Measurements from ENCODE around the gene RBP3. TPM values are rescaled to one million over a fixed set of nuclear protein-coding genes. Genes with fewer than 3 reads are reported as not detected.

RBP3 gene
- total RNA-seq, 4 donors from 2014 or later, result not detected

DNA sequence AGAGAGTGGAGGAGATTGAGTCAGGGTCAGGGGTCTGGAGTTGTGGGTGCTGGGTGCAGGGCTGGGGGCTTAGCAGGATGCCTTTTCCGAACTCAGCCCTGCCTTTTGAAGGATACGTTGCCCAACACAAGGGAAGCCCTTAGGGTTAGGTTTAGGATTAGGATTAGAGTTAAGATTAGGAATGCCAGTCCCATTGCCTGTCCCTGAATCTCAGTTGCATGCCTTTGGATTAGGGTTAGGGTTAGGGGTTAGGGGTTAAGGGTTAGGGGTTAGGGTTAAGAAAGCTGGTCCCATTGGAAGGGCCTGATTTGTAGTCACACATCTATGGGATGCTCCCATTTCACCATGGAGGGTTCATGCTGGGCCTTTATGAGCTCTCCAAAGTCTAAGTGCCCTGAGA is 56.8 kb downstream of the RBP3 start:
- Histone ChIP-seq H3K27me3 (no peaks in the 10 kb centered on the region), H3K4me3 (no peak overlapping the region), H3K27ac (no peak overlapping the region), H3K36me3 (no peaks in the 10 kb centered on the region), H3K9me3 (no peaks in the 10 kb centered on the region), H3K4me1 (no peaks in the 10 kb centered on the region)
- intact Hi-C loops (cut with DNase I; ENCODE audit: low total_unique reads), result no loop called here
- DNase-seq, result no peak
- TF ChIP-seq POLR2A (IDR thresholded peaks at IDR 0.05), result no peak
- TF ChIP-seq, protein P1, sequence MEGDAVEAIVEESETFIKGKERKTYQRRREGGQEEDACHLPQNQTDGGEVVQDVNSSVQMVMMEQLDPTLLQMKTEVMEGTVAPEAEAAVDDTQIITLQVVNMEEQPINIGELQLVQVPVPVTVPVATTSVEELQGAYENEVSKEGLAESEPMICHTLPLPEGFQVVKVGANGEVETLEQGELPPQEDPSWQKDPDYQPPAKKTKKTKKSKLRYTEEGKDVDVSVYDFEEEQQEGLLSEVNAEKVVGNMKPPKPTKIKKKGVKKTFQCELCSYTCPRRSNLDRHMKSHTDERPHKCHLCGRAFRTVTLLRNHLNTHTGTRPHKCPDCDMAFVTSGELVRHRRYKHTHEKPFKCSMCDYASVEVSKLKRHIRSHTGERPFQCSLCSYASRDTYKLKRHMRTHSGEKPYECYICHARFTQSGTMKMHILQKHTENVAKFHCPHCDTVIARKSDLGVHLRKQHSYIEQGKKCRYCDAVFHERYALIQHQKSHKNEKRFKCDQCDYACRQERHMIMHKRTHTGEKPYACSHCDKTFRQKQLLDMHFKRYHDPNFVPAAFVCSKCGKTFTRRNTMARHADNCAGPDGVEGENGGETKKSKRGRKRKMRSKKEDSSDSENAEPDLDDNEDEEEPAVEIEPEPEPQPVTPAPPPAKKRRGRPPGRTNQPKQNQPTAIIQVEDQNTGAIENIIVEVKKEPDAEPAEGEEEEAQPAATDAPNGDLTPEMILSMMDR (IDR thresholded peaks at IDR 0.05), result no peak

DNA sequence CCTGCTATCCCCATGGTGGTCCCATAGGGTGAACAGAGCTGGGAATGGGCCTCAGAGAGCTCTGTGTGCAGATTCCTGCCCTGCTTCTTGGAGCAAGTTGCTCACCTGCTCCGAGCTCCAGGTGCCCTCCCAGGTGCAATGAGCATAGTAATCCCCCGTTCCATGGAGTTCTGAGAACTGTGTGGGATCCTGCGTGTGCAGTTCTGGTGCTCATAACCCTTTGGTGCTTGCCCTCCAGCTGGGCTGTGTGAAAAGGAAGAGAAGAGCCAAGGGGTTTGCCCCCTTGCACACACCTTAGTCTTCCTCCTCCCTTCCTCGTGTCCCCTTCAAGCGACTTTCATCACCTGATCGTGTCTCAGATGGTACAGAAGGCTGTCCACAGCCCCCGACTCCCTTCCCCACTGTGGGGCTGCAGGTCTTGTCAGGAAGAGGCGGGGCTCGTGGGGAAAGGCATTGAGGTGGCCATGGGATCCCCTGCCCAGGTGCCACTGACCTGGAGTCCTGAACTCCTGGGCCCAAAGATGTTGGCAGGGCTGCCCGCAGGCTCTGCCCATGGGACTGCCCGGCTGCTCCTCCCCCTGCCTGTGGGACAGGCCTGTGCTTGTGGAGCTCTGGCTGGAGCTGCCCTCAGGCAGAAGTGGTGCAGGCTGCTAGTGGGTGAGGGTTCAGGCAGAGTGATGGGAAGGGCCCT is 57.8 kb downstream of the RBP3 start:
- Histone ChIP-seq H3K27ac (no peak overlapping the region), H3K4me3 (no peak overlapping the region), H3K27me3 (no peaks in the 10 kb centered on the region), H3K4me1 (no peaks in the 10 kb centered on the region), H3K9me3 (no peaks in the 10 kb centered on the region), H3K36me3 (no peaks in the 10 kb centered on the region)
- DNase-seq, result peak in 1 of 2 donors; percentile 4
- intact Hi-C loops (cut with DNase I; ENCODE audit: low total_unique reads), result no loop called here
- TF ChIP-seq, protein P1 (IDR thresholded peaks at IDR 0.05), result no peak
- TF ChIP-seq POLR2A (IDR thresholded peaks at IDR 0.05), result no peak

DNA sequence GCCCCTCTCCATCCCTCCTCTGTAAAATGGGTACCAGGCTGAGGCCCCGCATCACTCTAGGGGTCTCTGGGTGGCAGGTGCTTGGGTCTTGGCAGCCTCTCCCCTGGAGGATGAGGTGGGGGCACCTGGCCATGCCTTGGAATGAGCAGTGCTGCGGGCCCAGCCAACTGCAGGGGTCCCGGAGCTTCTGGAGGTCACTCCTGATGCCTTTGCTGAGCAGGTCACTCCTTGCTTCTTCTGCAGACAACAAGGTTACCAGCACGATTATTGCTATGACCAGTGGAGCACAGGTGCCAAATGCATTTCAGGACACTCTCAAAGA is 58.3 kb downstream of the RBP3 start:
- no peaks in the 10 kb centered on the region for H3K9me3 ChIP-seq
- H3K36me3 ChIP-seq, result no peaks in the 10 kb centered on the region
- no peak overlapping the region for H3K4me3 ChIP-seq
- no peaks in the 10 kb centered on the region for H3K4me1 ChIP-seq
- intact Hi-C loops (cut with DNase I; ENCODE audit: low total_unique reads), result no loop called here
- H3K27ac ChIP-seq, result no peak overlapping the region
- no peak for DNase-seq
- TF ChIP-seq, protein P1 (IDR thresholded peaks at IDR 0.05), result no peak
- no peak for TF ChIP-seq POLR2A (IDR thresholded peaks at IDR 0.05)
- no peaks in the 10 kb centered on the region for H3K27me3 ChIP-seq

DNA sequence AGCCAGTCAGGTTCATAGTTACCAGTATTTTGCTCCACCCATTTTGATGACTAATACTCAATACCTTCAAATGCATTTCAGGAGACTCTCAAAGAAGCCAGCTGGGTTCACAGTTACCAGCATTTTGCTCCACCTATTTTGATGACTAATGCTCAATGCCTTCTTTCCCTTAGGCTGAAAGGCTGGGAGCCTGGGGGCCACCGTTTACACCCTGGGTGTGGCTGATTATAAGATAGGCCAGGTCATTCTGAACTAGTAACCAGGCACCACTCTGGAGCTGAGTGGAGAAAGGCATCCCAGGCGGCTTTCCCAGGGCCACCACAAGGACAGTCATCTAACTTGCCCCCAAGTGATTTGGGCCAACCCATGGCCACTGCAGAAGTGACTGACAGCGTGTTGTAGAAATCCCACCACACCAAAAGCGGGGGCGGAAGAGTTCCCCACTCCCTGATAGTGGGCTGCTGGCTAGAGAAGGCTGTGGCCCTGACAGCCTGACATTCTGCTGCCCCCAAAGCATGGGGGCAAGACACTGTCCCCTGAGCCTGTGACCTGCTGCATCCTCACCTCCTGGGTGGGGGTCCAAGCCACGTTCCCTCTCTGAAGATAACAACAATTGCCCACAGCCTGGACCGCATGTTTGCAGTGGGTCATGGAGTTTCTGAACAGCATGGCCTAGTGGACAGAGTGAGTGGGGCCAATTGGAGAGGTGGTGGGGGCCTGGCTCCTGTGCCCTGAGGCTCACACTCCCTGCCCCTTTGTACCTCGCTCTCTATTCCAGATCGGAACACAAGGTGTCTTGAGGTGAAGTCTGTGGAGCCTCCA is 58.9 kb downstream of the RBP3 start:
- DNase-seq, result no peak
- Histone ChIP-seq H3K4me3 (no peak overlapping the region), H3K9me3 (no peaks in the 10 kb centered on the region), H3K27me3 (no peaks in the 10 kb centered on the region), H3K36me3 (no peaks in the 10 kb centered on the region), H3K4me1 (no peaks in the 10 kb centered on the region), H3K27ac (no peak overlapping the region)
- intact Hi-C loops (cut with DNase I; ENCODE audit: low total_unique reads), result no loop called here
- TF ChIP-seq POLR2A (IDR thresholded peaks at IDR 0.05), result no peak
- TF ChIP-seq, protein P1 (IDR thresholded peaks at IDR 0.05), result no peak

Other genes starting within 250 kb of the RBP3 start
- 1 to 10 TPM in 2 of 4 donors, not detected in 2; 4.6 to 6.4 TPM for gene GDF10, start 48.2 kb upstream of the RBP3 start, total RNA-seq
- gene GDF2, start 25.9 kb upstream of the RBP3 start, total RNA-seq, result not detected
- gene ZNF488, start 35.9 kb downstream of the RBP3 start, total RNA-seq, result under 1 TPM in 2 of 4 donors, not detected in 2; 0.21 TPM
- under 1 TPM in 1 of 4 donors, not detected in 3; 0.67 TPM for gene ANXA8, start 135.8 kb downstream of the RBP3 start, total RNA-seq
- gene FAM25G, start 143.3 kb downstream of the RBP3 start, total RNA-seq, result not detected
- gene AGAP9, start 175.3 kb downstream of the RBP3 start, total RNA-seq, result 10 to 100 TPM in 1 of 4 donors, 1 to 10 TPM in 3; 1.0 to 12.8 (median 1.5) TPM

All from uterus (tissue), 4 donors.